CD4-positive, alpha-beta T cell treated with Interleukin-4 for 1 hour (primary cell): Measurements from ENCODE around the gene B3GALT6.
"Not testable (repeated sequence)": the region's sequence is repeated elsewhere in the genome, so short reads cannot be mapped to it uniquely, and the experiment has no call there.

Experiments
- DNase-seq, 2 donors: peaks; one replicate each; pipeline ENCODE4 v3.0.0-alpha.2; 2020 to 2022

The B3GALT6 gene

DNA sequence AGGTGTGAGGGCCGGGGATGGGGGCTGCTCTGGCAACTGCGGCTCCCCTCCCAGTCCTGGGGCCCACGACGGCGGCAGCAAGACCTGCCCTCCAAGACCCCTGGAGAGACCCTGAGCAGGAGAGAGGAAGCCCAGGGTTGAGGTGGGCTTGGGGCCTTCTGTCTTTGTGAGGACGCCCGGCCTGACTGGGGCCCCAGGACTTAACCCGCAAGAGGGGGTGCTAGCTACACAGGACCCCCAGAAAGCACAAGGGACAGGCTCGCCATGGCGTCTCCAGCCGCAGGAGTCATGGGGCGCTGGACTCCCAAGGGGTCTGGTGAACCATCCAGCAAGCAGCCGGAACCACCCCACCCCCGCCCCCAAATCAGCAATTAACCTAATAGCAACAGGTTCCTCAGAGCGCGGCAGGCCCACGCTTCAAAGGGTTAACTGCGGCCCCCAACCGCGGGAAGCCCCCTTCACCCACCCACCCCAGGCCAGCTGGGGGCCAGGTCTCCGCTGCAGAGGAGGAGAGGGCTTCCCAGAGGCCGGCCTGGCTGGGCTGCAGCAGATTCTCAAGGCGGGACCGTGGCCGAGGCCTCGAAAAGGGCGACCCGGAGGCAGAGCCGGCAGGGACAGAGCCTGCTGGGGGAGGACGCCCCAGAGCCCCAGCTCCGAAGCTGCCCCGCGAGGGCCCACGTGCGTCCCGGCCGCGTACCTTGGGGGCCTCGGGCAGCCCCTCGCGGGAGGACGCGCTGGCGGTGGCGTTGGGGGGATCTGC, 14.0 kb downstream of the B3GALT6 start:
- DNase-seq = no peak

- no peak for DNase-seq
Observed at GRCh38 chr1:1246577-1247340, 14.7 kb downstream of the B3GALT6 start, which contains the start of gene C1QTNF12. C1QTNF12 (minus strand) TSS chr1:1246722; CDS start chr1:1246690, 32 bp downstream.

DNA sequence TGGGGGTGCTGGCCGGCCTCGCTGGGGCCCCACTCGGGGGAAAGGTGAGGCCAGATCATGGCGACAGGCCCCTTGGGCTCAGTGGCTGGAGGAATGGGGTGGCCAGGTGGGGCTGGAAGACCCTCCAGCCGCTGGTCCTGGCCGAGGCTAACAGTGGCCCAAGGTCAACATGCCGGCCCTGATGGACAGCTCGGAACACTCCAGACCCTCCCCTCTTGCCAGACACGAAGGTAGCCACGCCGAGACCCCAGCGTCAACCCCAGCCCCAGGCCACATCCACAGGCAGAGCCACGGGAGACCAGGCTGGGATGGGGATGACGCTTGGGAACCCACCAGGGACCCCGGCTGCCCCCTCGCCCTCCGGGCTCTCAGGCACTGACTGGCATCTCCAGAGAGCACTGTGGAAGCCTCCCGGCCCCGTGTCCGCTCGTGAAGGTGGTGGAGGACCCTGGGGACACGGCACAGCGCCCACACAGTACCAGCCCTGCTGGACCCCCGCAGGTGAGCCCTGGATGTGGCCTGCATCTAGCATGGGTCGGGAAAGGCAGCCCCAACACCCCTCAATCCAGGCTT, 15.4 kb downstream of the B3GALT6 start:
- no peak for DNase-seq

DNA sequence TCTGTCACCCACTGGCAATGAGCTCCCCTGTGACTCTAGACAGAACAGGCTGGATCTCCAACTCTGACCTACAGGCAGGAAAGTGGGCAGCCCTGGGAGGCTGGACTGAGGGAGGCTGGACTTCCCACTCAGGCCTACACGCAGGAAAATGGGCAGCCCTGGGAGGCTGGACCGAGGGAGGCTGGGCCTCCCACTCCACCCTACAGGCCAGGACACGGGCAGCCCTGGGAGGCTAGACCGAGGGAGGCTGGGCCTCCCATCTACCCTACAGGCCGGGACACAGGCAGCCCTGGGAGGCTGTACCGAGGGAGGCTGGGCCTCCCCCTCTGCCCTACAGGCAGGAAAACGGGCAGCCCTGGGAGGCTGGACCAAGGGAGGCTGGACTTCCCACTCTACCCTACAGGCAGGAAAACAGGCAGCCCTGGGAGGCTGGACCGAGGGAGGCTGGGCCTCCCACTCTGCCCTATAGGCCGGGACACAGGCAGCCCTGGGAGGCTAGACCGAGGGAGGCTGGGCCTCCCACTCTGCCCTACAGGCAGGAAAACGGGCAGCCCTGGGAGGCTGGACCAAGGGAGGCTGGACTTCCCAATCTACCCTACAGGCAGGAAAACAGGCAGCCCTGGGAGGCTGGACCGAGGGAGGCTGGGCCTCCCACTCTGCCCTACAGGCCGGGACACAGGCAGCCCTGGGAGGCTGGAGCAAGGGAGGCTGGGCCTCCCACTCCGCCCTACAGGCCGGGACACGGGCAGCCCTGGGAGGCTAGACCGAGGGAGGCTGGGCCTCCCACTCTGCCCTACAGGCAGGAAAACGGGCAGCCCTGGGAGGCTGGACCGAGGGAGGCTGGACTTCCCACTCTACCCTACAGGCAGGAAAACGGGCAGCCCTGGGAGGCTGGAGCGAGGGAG, 16.2 kb downstream of the B3GALT6 start:
- DNase-seq = not testable (repeated sequence)

DNA sequence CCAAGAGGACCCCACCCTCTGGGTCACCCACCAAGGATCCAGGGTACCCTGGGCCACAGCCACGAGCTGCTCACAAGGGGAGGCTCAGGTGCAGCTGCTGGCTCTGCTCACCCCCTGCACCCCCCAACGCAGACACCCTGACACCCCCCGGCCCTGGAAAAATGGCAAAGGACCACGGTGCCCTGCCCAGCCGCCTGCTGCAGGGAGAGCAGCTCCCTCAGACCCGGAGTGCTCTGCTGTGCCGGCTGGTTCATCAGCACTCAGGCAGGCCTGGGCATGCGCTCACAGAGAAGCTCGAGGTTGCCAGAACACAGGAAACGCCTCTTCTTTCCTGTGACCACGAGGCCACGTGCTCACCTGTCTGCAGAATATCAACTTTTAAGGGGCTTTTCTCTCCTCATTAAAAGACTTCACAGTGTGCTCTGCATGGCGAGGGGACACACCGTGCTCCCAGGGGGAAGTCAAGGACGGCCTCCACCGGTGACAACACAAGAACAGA, 18.8 kb downstream of the B3GALT6 start:
- DNase-seq = peak in 1 of 2 donors; percentile 66

- DNase-seq = no peak
Observed at GRCh38 chr1:1253314-1253713, 21.3 kb downstream of the B3GALT6 start.

DNA sequence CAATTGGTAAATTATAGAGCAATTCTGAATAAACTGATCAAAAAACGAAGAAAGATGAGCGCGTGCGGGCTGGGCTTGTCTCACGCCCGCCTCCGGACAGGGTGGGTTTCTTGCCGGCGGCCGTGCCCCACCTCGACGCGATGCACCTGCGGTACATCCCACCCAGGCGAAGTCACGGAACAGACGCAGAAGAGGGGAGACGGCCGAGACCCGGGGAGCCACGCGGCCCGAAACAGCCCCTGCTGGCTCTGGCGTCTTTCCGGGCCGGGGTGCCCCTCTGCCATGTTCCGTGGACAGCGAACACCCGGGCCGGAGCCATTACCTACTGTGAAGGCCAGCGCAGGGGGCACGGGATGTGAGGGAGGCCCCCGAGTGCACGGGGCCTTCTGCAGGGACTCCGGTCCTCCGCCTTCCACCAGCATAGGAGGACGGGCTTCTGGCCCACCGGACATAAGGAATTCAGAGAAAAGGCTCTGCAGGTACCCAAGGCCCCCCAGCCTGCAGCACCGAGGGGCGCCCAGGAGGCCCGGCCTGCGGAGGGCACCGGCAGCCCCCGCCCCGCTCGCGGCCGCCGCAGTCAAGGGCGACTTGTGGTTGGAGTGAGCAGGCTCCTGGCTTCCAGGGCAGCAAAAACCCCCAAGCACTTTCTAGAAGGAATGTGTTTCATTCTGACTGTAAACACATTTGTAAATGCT, 22.1 kb downstream of the B3GALT6 start:
- no peak for DNase-seq

DNA sequence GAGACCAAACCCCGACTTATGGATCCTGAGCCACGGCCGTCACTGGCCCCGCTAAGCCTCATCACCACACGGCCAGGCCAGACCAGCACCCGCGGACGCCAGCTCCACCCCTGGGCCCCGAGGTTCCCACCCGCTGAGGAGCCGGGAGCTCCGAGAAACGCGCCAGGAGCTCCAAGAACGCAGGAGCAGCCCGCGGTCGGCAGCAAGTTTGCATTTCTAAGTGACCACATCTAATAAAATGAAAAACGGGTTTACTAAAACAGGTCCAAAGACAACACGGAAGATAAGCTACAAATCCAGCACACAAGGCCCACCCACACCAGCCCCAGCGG, 22.6 kb downstream of the B3GALT6 start:
- DNase-seq = no peak

DNA sequence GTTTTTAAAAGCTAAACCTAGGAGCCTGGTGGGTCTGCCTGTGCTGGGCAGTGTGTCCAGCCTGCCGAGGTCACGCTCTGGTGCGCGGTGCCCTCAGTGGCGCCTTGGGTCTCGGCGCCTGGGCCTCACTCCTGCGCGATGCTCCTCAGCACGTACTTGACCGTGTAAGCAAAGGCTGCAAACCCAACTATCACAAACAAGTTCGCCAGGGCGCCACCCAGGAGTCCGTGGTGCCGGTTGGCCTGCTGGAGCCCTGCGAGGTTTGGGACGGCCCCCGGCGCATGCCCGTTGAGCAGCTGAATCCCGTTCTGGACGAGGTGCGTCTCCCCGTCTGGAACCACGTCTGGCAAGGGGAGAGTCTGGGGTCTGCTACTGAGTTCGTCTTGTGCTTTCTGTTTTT, 23.0 kb downstream of the B3GALT6 start:
- no peak for DNase-seq

GRCh38 chr1:1255611-1256010, 23.6 kb downstream of the B3GALT6 start:
- no peak for DNase-seq

GRCh38 chr1:1256956-1257871, 25.2 kb downstream of the B3GALT6 start:
- no peak for DNase-seq

DNA sequence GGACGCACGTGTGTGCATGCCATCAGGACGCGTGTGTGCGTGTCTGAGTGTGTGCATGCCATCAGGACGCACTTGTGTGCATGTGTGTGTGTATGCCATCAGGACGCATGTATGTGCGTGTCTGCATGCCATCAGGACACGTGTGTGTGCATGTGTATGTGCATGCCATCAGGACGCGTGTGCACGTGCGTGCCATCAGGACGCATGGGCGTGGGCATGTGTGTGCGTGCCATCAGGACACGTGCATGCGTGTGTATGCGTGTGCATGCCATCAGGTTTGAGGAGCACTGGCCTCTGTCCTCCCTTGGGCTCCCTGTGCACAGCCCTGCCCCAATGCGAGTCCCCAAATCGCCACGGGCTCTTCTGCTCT, 27.1 kb downstream of the B3GALT6 start:
- DNase-seq = no peak

GRCh38 chr1:1259540-1259939, 27.5 kb downstream of the B3GALT6 start:
- no peak for DNase-seq

DNA sequence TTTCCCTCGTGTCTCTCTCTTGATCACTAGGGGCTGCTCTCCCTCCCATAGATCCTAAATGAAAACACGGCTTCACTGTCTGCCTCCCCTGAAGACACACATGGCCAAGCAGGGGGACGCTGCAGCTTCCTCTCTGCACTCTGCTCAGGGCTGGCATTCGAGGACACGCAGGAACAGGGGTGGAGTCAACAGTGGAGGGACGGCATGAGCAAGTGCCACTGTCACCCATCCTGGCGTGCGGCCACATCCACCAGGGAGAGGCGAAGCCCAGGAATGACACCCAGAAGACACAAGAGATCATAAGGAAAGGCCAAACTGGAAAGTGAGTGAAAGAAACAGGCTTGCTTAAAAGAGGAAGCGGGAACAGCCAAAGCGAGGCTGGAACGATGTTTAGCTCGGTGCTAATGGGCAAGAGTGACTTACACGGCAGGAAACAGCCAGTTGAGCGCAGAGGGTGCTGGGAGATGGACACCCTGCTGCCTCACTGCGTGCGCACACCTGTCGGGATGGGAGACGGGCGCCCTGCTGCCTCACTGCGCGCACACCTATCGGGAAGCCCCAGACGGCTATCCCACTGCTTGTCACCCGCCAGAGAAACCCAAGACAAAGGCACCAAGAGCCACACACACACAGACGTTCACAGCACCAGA, 28.0 kb downstream of the B3GALT6 start:
- DNase-seq = no peak

DNA sequence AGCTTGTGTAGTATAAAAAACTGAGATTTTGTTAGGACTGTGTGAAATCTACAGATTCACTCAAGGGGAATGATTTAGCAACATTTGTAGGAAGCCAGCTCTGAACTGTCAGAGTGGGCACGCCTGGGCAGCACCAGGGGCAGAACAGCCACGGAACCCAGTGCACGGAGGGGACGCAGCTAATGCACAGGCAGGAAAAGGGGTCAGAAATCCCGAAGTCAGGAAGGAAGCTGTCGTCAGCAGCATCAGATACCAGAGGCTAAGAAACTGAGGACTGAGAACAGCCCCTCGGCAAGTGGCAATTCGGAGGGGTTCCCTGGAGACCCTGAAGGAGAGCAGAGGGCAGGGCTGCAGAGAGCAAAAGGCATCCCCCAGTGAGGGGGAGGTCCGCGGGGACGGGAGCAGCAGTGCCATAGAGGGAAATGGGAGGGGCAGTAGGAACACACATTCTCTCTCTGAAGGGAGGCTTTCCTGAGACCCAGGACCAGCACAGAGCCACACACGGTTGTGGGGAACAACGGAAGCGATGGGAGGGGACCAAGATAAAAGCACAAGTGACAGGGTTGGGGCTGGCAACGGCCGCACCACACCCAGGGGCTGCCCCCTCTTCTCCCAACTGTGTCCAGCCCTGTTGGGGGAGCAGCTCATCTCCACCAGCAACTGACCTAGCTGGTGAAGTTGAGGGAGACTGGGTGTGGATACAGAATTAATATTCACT, 29.0 kb downstream of the B3GALT6 start:
- DNase-seq = no peak

DNA sequence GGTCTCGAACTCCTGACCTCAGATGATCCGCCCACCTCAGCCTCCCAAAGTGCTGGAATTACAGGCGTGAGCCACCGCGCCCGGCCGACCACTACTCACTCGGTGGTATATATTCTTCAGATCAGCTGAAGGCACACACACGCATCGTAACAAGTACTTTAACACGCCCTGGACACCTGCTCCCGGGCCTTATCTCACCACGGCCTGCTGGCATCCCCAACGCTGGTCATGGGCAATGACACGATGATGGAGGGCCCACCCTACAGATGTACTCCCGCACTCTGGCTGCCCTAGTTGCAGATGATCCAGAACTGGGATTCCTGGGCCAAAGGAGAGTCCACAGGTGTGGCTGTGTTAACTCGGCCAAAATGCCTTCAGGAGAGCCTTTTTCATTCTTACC, 30.0 kb downstream of the B3GALT6 start:
- DNase-seq = no peak

DNA sequence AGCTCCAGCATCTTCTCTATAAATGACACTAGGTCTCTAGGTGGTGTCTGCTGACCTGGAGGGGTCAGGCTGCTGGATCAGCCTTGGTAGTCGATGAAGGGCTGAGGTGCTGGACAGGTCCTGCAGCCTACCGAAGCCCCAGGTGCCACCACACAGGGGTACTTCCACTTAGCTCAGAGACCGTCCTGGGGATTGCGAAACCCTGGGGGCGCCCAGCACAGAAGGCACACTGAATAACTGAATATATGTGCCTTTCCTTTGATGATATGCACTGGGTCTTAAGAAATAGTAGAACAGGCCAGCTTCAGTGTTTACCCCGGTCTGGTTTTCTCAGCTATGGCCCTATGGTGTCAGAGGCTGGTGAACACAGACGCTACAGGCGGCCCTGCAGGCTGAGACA, 30.7 kb downstream of the B3GALT6 start:
- DNase-seq = no peak

DNA sequence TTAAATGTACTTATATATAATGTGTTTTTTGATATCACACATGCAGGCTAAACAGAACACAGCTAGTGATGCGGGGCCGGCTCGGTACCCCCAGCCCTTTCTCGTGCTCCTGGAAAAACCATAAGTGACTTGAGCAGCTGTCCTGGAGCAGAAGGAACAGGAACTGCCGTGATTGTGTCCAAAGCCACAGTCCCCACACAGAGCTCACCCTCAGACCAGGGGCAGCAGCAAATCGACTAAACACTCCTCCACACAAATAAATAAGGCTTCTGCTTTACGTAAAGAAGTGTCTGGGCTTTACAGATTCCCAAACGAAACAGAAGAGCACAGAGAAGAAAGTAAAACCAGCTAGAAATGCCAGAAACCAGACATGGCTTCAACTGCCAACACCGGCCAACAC, 32.0 kb downstream of the B3GALT6 start:
- no peak for DNase-seq

- DNase-seq = no peak
Observed at GRCh38 chr1:1264868-1265272, 32.8 kb downstream of the B3GALT6 start.
